HG03039 (cell line): ENCODE results near the gene TACC3.
A peak's percentile ranks its signal among the peaks of the same experiment; 100 is the strongest.

Experiments used
- ATAC-seq: cut with Tn5 transposase; IDR thresholded peaks from one replicate; pipeline ENCODE4 v1.9.1; 2021; ENCODE audit warnings: mild to moderate bottlenecking, moderate library complexity; ENCODE audit not compliant: unreplicated experiment

The TACC3 gene

DNA sequence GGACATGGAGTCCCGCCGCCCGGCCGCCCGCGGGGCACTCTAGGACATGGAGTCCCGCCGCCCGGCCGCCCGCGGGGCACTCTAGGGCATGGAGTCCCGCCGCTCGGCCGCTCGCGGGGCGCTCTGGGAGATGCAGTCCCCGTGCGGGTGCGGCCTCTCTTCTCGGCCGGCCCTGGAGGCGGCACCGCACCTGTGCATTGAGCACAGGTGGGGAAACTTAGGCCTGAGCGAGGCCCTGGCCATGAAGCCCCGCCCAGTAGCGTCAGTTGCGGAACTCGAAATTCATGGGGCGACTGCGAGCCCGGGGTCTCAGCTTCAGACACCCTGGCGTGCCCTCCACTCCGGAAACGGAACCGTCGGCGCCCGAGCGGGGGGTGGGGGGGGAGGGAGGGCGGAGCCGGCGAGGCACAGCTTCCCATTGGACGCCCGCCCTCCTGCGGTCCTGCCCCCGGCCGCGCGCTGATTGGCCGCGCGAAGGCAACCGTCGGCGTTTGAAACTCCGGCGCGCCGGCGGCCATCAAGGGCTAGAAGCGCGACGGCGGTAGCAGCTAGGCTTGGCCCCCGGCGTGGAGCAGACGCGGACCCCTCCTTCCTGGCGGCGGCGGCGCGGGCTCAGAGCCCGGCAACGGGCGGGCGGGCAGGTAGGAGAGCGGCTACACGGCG, at the start of gene TACC3, which contains the start of gene TMEM129:
Gene TACC3 (plus strand): TSS at position 519 of the 663 bp plus-strand sequence. CDS start 1,901 bp downstream, outside the sequence.
Gene TMEM129 (minus strand): TSS at position 321 of the 663 bp plus-strand sequence. CDS start 486 bp downstream, outside the sequence.
- peak; percentile 71 for ATAC-seq

DNA sequence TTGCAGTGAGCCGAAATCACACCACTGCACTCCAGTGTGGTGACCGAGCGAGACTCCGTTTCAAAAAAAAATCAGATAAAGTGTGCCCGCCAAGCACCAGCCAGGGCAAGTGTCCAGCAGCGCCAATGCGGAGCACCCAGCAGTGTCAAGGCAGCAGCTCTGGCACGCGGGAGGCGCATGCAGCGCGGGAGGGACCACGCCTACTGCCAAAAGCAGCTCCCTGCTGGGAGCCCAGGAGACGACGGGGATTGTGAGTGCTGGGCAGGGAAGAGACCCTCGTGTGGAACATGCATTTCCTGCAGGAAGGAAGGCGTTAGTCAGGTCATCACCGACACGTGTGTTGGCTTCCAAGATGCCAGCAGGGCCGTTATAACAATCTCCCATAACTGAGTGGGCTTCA, 47.6 kb upstream of the TACC3 start:
- no peak for ATAC-seq

DNA sequence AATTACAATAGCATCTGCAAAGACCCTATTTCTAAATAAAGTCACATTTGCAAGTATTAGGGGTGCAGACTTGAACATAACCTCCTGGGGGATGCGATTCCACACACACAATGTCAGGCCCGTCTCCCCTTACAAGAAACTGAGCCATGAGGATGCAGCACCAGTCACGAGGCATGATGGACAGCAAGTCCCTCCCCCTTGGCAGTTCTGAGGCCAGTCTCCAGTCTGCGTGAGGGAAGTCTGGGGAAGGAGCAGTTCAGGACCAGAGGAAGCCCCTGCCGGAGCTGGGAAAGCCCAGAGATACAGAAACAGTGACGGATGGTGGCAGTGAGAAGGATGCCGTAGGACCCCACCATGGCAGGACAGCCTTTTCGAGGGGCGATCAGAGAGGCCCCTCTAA, 46.6 kb upstream of the TACC3 start:
- ATAC-seq, result no peak

DNA sequence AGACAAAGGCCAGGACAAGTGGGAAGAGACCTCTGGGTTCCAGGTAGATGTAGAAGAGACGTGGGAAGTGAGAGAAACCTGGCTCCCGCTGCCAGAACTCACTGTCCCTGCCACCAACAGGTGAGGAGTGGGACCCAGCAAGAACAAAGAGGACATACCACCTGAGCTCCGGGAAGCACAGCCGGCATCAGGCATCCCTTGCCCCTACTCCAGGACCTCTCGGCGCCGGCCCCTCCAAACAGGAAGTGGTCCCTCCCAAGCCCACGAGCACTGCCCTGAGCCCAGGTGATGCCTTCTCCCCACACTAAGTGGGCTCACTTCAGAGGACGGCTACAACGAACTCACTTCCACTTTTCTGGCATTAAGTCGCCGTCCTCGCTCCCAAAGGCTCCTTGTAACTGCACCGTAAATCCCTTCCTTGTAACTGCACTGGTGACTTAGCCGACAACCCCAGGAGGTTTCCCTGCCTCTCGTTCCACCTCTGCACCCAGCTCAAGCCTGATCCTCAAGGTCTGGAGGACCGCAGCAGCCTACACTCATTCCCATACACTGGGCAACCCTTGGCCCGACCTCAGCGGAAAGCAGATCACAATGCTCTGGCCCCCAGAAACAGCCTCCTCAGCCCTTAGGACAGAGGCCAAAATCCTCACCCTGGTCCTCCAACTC, 46.1 kb upstream of the TACC3 start:
- no peak for ATAC-seq

DNA sequence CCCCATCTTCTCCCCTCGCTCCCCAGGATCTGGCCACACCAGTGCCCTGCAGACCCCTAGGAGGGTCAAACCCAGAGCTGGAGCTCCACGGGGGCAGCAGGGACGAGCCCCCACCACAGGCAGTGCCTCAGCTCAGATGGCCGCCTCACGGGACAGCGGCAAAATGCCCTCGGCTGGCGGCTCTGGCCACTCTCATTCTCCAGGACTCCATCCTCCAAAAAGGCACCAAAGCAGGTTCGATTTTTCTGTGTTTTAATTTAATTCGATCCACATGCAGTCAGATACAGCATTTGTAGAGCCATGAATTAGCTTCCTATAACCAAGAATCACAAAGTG, 45.6 kb upstream of the TACC3 start:
- no peak for ATAC-seq

DNA sequence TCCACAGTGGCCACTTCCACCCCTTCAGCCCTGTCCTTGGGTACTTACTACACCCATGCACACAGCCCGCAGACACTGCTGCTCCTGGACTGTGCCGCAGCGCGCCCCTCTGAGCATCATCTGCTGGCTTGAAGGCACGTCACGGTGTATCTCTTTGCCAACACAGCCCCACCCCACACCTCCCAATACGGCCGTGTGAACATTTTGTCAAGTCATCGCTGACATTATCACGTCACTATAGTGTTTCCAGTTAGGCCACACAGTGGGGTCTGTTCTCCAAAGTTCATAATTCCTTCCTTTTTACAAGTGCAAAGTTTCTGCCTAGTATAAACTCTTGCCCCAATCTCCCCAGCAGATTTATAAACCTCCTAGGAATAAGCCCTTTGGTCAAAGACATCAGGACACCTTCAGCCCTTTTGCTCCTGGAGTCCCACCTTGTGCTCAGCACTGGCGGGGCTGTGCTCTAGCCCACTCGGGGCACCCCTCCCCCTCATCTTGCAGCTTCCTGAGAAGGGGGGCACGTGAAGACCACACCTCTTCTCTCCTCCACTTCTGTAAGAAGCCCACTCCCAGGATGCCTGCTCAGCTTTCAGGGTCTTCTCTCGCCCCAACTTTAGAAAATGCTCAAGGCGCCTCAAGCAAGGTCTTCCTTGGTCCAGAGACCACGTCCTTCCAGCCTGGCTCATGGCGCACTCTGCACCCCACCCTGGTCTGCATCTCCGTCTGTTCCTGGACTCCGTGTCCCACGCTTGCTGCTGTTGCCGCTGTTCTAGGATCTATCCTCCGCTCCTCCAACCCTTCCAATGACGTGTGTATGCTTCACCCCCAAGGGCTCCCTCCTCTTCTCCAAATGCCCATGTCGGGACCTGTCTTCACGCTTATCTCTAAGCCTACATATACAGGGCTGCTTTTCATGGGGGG, 44.5 kb upstream of the TACC3 start:
- ATAC-seq, result no peak

DNA sequence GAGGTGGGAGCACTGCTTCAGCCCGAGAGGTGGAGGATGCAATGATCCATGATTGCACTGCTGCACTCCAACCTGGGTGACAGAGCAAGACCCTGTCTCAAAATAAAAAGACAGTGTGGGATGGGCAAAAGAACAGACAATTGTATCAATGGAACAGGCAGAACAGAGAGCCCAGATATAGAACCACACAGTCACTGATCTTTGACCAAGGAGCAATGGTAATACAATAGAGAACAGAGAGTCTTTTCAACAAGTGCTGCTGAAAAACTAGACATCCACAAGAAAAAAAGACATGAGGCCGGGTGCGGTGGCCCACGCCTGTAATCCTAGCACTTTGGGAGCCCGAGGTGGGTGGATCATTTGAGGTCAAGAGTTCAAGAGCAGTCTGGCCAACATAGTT, 43.1 kb upstream of the TACC3 start:
- no peak for ATAC-seq

DNA sequence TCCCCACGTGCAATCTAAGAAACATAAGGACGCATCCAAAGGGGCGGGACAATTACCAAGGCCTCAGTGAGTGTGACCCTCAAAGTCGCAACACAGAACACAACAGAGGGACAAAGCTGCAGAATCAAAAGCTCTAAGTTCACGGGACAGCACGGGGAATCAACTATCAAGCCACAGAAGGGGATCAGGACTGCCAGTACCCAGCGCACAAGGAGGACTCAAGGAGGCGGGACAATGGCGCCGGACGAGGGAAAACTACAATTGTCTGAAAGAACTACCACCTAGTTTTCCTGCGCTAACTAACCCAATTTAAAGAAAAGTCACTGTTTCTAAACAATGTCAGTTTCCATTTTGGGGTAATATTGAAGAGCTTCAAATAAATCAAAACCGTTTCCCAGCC, 38.5 kb upstream of the TACC3 start:
- no peak for ATAC-seq

DNA sequence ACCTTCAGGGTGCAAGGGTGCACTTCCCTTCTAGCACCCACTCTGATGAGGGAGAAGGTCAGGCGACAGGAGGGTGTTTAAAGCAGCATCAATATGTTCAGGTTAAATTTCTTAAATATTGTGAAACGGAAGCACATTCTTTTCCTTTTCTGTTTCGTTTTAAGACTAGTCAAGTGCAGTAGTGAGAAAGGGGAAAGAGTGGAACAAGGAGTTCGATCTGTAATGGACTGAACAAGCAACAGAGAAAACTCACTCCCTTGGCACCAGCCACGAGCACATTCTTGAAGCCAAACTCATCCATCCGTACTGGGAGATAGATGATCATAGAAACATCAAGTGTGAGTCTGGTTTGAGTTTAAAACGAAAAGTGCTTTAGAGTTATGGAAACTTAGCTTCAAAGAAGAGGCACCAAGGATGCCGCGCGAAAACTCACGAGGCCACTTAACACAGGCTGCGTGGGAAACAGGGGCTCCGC, 38.0 kb upstream of the TACC3 start:
- no peak for ATAC-seq

DNA sequence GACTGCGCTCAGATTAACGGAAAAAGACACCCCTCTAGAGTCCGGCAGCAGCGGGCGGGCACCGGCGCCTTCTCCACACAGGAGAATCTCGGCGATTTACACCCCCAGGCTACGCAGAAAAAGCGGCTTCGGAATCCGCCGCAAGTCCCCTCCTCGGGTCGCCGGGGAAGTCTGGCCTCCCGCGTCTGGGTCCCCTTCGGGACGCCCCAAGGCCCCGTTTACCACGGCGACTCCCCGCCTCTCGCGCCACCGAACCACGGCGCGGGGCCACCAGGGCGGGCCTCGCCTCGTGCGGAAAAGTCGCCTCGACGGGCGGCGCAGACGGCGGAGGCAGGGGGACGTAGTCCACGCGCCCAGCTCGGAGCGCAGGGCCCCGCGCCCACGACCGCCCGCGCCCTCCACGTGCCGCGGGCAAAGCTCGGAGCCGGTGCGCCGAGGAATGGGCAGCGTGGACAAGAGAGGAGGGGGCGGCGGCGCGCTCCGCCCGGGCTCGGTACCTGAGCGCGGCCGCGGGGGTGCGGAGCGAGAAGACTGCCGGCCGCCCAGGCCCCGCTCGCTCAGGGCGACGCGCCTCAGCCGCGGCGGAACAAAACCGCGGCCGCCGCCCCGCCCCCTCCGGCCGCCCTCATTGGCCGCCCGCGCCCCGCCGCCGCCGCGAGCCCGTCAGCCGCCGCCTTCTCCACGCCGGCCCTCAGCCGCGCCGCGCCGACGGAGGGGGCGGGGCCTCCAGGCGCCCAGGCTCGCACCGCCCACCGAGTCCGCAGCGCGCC, 37.4 kb upstream of the TACC3 start, which contains the start of gene FAM53A:
Gene FAM53A (minus strand): TSS at position 578 of the 770 bp plus-strand sequence. CDS start 15,572 bp downstream, outside the sequence.
- peak; percentile 87 for ATAC-seq

DNA sequence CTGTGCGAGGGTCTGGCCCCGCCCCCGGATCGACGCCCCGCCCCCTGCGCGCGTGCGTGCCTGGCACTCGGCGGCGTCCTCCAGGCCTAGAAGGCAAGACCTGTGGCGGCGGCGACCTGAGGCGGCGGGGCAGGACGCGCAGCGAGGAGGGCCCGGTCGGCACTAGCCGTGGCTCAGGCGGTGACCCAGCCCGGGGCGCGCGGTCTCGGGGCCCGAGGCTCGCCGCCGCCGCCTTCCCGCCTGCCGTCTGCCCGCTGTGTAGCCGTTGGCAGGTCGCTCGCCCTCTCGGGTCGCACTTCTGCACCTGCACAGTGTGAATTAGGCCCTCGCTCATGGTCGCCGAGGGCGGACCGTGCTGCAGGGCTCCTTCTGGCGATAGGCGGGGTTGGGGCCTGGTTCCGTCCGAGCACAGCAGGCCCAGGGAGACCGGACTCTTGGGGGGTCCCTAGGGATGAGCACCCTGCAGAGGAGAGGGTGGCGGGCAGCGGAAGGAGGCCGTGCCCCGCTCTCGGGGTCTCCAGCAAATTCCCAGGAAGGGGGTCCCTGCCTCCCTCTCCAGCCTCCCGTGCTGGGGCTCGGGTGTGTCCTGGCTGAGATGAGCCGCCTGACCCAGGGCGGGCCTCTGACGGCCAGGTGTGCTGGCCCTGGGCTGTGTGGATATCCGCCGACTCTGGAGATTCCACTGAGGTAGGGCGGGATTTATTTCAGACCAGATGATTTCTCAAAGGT, 36.7 kb upstream of the TACC3 start:
- ATAC-seq, result peak; percentile 2

DNA sequence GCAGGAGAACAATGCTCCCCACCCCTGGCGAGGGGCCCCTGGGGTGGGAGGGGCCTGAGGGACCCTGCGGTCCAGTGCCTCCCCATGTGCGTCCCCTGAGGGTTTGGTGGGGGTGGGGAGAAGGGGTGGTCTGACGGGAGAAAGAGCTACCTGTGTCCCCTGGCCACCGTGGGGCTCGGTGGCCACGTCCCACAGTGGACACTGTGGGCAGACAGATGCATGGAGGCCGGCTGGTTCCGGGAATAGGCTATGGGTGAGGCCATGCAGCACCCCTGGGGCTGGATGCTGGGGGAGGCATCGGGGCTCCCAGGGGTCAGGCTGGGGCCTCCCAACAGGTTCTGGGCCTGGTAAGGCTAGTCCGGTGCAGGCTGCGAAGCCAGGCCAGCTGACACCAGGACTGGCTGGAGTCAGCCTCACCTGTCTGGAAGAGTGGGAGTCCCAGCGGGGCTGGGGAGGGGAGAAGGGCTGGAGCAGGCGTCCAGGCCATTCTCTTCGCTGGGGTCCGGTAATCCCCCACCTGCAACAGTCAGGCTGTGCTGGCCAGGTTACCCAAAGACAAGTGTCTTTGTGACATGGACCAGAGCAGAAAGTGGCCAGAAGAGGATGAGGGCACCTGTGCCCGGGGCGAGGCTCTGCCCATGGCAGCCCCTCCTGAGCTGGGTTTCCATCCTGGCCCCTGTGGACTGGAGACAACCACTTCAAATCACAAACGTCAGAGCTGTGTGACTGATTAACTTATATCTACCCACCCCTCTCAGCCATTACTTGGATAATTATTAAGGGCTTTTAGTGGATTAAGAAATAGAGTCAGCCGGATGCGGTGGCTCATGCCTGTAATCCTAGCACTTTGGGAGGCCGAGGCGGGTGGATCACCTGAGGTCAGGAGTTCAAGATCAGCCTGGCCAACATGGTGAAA, 35.8 kb upstream of the TACC3 start:
- no peak for ATAC-seq

DNA sequence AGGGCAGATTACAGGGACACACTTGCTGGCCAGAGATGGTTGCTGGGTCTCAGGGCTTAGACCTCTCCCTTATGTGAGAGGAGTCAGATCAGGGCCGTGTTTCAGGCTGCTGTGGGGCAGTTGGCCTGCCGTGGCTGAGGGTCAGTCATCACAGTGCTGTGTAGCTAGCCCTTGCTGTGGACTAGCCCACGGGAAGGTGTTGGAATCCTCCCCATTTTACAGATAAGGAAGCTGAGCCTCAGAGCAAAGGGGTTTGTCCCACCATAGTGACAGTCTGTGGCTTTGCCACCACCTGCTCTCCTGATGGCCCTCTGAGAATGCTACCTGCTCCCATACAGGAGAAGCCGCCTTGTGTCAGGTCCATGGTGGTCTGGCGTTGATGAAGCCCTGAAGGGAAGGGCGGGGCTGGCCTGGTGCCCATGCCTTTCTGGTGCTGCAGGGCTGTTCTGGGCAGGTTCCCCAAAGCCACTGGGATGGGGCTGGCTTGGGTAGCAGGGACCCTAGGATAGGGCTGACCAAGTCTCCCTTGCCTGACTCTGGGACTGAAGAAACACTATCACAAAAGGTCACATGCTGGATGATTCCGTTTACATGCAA, 34.8 kb upstream of the TACC3 start:
- no peak for ATAC-seq

DNA sequence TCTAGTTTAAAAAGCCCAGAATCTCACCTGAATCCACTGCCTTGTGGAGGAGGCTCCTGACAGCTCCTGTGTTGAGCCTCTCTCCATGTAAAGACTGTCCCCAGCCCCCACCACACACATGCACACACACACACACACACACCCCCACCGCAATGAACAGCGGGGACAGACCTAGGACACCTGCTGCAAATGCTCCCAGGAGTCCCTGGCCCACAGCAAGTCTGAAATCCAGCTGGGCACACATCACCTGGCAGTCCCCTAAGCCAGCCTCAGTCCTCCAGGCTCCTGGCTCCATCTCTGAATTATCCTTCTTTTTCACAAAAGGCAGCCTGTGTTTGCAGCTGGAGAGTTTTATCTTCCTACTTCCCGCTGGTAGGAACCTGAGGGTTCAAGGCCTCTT, 30.6 kb upstream of the TACC3 start:
- no peak for ATAC-seq

DNA sequence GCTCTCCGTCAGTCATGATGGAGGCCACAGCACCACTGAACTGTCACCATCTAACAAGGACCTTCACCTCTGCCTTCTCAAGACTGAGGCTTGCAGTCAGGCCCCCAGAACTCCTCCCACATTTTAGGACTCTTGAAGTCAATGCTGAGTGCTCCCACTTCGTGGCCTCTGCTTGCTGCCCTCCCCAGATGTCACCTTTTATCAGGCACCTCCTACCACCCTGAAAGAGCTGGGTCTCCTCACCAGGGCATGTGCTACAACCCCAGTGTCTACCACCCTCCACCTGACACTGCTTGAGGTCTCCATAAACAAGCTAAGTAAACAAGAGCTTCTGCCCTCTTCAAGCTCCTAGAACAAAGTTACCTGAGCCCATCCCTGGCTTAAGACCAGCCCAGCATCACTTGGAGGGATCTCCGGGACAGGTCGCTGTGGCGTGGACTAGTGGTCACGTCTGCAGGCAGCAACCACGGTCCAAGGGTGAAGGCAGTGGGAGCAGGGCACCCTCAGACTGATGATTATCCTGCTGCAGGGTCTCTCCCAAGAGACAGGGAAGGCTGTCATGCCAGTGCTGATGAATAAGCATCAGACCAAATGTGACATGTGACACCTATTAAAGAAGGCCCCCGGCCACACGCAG, 29.5 kb upstream of the TACC3 start:
- no peak for ATAC-seq

DNA sequence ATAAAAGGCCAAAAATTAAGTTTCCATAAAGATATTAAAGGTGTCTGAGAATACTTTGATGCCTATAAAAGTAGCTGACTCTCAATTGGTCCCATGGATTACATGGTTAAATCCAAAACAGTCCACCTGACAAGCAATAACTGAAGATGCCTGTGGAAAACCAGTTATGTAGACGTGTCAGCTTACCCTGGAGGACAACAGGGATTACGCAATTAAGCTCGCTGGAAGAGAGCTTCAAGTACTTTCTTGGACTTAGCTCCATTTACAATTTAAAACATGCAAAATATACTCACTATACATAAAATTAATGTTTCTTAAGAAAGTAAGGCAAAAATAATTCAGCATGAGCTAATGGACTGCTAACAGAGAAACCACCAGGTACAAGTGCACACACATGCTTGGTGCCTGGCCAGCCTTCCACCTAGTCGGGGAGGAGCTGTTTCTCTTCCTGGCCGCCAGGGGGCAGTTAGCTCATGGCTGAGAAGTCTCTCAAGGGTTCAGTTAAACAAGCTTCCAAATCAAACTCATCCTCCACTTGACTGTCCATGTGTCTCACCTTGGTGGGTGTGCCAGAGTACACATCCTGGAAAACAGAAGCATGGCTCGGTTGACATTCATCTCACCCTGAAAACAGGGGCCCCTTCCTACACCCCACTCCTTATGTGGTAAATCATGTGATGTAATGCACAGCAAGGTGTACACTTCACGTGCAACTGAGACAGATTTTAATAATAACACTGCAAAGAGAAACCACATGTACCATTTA, 28.0 kb upstream of the TACC3 start:
- peak; percentile 62 for ATAC-seq

DNA sequence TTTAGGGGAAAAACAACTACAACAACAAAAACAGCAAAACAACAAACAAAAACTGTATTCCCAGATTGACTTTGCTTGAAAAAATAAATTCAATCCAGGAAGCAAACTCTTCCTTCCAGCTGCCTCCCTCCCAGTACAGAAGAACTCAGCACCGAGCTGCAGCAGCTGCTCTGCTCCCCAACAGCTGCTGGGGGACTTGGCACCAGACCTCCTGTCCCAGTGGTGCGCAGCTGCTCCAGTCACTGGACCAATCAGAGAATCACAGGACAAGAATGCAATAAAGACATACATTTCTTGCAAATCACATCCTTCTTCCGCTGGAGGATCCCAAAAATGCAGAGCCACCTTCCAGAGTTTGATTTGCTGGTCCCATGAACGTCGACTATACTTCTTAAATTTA, 25.4 kb upstream of the TACC3 start:
- no peak for ATAC-seq
